OCI-LY1 (cell line): Measurements from ENCODE around the gene CBFA2T2.
A peak's percentile ranks its signal among the peaks of the same experiment; 100 is the strongest.

Source experiments
- H2AFZ ChIP-seq: fragments of 200-600 bp; sonication (generic), shearing (Covaris generic); 2 replicates; pipeline ENCODE4 v1.6.0; 2014; ENCODE audit warnings: antibody characterized with exemption, mild to moderate bottlenecking, low read length
- H3F3A ChIP-seq: fragments of 200-600 bp; sonication (generic), shearing (Covaris generic); 2 replicates; pipeline ENCODE4 v1.6.0; 2014; ENCODE audit warnings: mild to moderate bottlenecking, antibody characterized with exemption, low read length, moderate library complexity; ENCODE audit not compliant: insufficient read depth
- H3K27ac ChIP-seq: fragments of 200-600 bp; sonication (generic); 2 replicates; pipeline ENCODE4 v1.5.1; 2014; ENCODE audit warnings: low read length, mixed run types, mild to moderate bottlenecking, low read depth; ENCODE audit not compliant: poor library complexity, severe bottlenecking
- H3K27me3 ChIP-seq: fragments of 200-600 bp; sonication (generic); 2 replicates; pipeline ENCODE4 v1.6.0; 2014; ENCODE audit warnings: antibody characterized with exemption, mild to moderate bottlenecking, low read length, moderate library complexity; ENCODE audit not compliant: insufficient read depth
- H3K36me3 ChIP-seq: fragments of 200-600 bp; sonication (generic); 2 replicates; pipeline ENCODE4 v1.6.1; 2014; ENCODE audit warnings: mild to moderate bottlenecking, antibody characterized with exemption, low read length, moderate library complexity, mixed read lengths; ENCODE audit not compliant: insufficient read depth
- H3K4me1 ChIP-seq: fragments of 200-600 bp; sonication (generic); 2 replicates; pipeline ENCODE4 v1.5.1; 2014; ENCODE audit warnings: mild to moderate bottlenecking, low read length, moderate library complexity; ENCODE audit not compliant: insufficient read depth, severe bottlenecking
- H3K4me2 ChIP-seq: fragments of 200-600 bp; sonication (generic), shearing (Covaris generic); 2 replicates; pipeline ENCODE4 v1.6.1; 2014; ENCODE audit warnings: low read length
- H3K4me3 ChIP-seq: fragments of 200-600 bp; sonication (generic); 2 replicates; pipeline ENCODE4 v1.5.1; 2014; ENCODE audit warnings: low read length, low read depth, mild to moderate bottlenecking, mixed read lengths; ENCODE audit not compliant: poor library complexity, severe bottlenecking
- H3K79me2 ChIP-seq: fragments of 200-600 bp; shearing (Covaris generic); 2 replicates; pipeline ENCODE4 v1.6.1; 2016; ENCODE audit warnings: mixed run types, low read length, mixed read lengths; ENCODE audit not compliant: insufficient read depth
- H3K9ac ChIP-seq: fragments of 200-600 bp; sonication (generic), shearing (Covaris generic); 2 replicates; pipeline ENCODE4 v1.6.1; 2014; ENCODE audit warnings: mild to moderate bottlenecking, low read length, mixed read lengths
- H3K9me2 ChIP-seq: fragments of 200-600 bp; sonication (generic), shearing (Covaris generic); 2 replicates; pipeline ENCODE4 v1.6.1; 2014; ENCODE audit warnings: low read depth, mild to moderate bottlenecking, low read length, mixed read lengths
- H3K9me3 ChIP-seq: fragments of 200-600 bp; shearing (Covaris generic); 2 replicates; pipeline ENCODE4 v1.6.1; 2014; ENCODE audit warnings: low read length, mixed read lengths
- H4K20me1 ChIP-seq: fragments of 200-600 bp; sonication (generic), shearing (Covaris generic); 2 replicates; pipeline ENCODE4 v1.6.0; 2016; ENCODE audit warnings: mild to moderate bottlenecking, low read length; ENCODE audit not compliant: insufficient read depth
- CTCF ChIP-seq: fragments of 200-600 bp; sonication (generic), shearing (Covaris generic); IDR thresholded peaks from 2 replicates; pipeline ENCODE4 v1.5.1; 2017; ENCODE audit warnings: mild to moderate bottlenecking, antibody characterized with exemption, low read length, moderate library complexity, mixed read lengths
- EZH2 ChIP-seq: fragments of 200-600 bp; sonication (generic), shearing (Covaris generic); IDR thresholded peaks from 2 replicates; pipeline ENCODE4 v1.8.0; 2017; ENCODE audit warnings: borderline replicate concordance, mixed run types, mild to moderate bottlenecking, antibody characterized with exemption, low read length, moderate library complexity, mixed read lengths

Gene CBFA2T2

GRCh38 chr20:33561692-33562601, 72.1 kb downstream of the CBFA2T2 start:
- no peak overlapping the region; the same call in 1 of the 2 replicates for H3K9ac ChIP-seq
- no peaks in the 10 kb centered on the region for H3K27me3 ChIP-seq
- H3K4me3 ChIP-seq: no peak overlapping the region
- H3K79me2 ChIP-seq: no peaks in the 10 kb centered on the region
- TF ChIP-seq EZH2: no peak
- TF ChIP-seq CTCF: no peak
- H4K20me1 ChIP-seq: no peaks in the 10 kb centered on the region
- peak overlapping the region; percentile 34 for H3K4me2 ChIP-seq
- peak overlapping the region; percentile 34 for H3K27ac ChIP-seq
- no peaks in the 10 kb centered on the region for H3K9me2 ChIP-seq
- no peaks in the 10 kb centered on the region for H3F3A ChIP-seq
- H2AFZ ChIP-seq: no peak overlapping the region
- no peaks in the 10 kb centered on the region for H3K36me3 ChIP-seq
- H3K4me1 ChIP-seq: peaks cover 25% of the 10 kb centered on the region
- no peaks in the 10 kb centered on the region for H3K9me3 ChIP-seq

GRCh38 chr20:33563788-33564187, 73.9 kb downstream of the CBFA2T2 start:
- Histone ChIP-seq H3K4me3 (no peak overlapping the region), H3K27me3 (no peaks in the 10 kb centered on the region), H3K9ac (no peak overlapping the region), H2AFZ (no peak overlapping the region), H3K9me2 (no peaks in the 10 kb centered on the region), H3F3A (no peaks in the 10 kb centered on the region), H3K27ac (no peak overlapping the region), H3K4me2 (no peak overlapping the region), H3K4me1 (peaks cover 43% of the 10 kb centered on the region), H3K36me3 (no peaks in the 10 kb centered on the region), H4K20me1 (no peaks in the 10 kb centered on the region), H3K79me2 (no peaks in the 10 kb centered on the region), H3K9me3 (no peaks in the 10 kb centered on the region)
- TF ChIP-seq EZH2 (no peak), CTCF (no peak)

- Histone ChIP-seq H3K4me2 (no peak overlapping the region), H4K20me1 (no peaks in the 10 kb centered on the region), H3K9me3 (no peaks in the 10 kb centered on the region), H3K79me2 (no peaks in the 10 kb centered on the region), H3K9ac (no peak overlapping the region), H2AFZ (no peak overlapping the region), H3K27me3 (no peaks in the 10 kb centered on the region), H3K36me3 (no peaks in the 10 kb centered on the region), H3K4me3 (no peak overlapping the region), H3K9me2 (no peaks in the 10 kb centered on the region), H3K27ac (peak overlapping the region; percentile 98), H3K4me1 (peaks cover 52% of the 10 kb centered on the region), H3F3A (no peaks in the 10 kb centered on the region)
- TF ChIP-seq EZH2 (no peak), CTCF (no peak)
These were observed 77.1 kb downstream of the CBFA2T2 start for GRCh38 chr20:33566781-33567603.
